Heart left ventricle (tissue), 13 donors: ENCODE measurements around the gene TMEM131L.

ENCODE experiments used
- CTCF ChIP-seq, 12 donors: fragments of 200-600 bp; sonication (generic) in 4 of 12; IDR thresholded peaks; one replicate each; pipeline versions ENCODE4 v1.5.0 to v1.8.0; 2018 to 2022; ENCODE audit warnings: antibody characterized with exemption in 12 of 12, mild to moderate bottlenecking in 5 of 12
- POLR2A ChIP-seq, 2 donors: fragments of 450-650 bp; IDR thresholded peaks; one replicate each; pipeline ENCODE4 v1.6.1; 2017; ENCODE audit warnings: antibody characterized with exemption in 2 of 2, mild to moderate bottlenecking in 2 of 2, moderate library complexity in 2 of 2
- donor health status: ischemic (EF 13 %, LVEDD 7.1; RV severe dilation, severe dysfunction).
- donor health status: DM: no; HTN: yes; CAD: no.
- donor health status: DM: no; HTN: no; CAD: no.
- donor health status: ischemic (EF 25% LVEDD 6.9; RV normal size, moderate dysfunction).
- donor health status: ischemic (EF 25% LVEDD 5.7; RV mildly dilated, moderate dysfunction).
- donor health status: ischemic (EF 35%, LVEDD 5.7; RV mildly dilated, moderate dysfunction).
- donor health status: nonischemic (EF 11% LVEDD 7.7; RV severe dilation, severe dysfunction).
- donor health status: DM: yes; HTN: yes; CAD: no.
- donor health status: PGD.
- donor health status: ischemic (EF 29% LVEDD 5.4; RV normal size, mild dysfunction).
- donor health status: nonischemic (EF 23%, LVEDD 6.1; RV moderate dilation, normal function).

GRCh38 chr4:153651116-153651515 is 185.0 kb downstream of the TMEM131L start:
- TF ChIP-seq CTCF (IDR thresholded peaks at IDR 0.05) (no peak), POLR2A (IDR thresholded peaks at IDR 0.05) (no peak)
